ENCODE results near the gene MMEL1. TPM values are rescaled to one million over a fixed set of nuclear protein-coding genes. Genes with fewer than 3 reads are reported as not detected.

Gene MMEL1
- total RNA-seq, 1 experiment from 2014 or later, result 0.46 TPM

DNA sequence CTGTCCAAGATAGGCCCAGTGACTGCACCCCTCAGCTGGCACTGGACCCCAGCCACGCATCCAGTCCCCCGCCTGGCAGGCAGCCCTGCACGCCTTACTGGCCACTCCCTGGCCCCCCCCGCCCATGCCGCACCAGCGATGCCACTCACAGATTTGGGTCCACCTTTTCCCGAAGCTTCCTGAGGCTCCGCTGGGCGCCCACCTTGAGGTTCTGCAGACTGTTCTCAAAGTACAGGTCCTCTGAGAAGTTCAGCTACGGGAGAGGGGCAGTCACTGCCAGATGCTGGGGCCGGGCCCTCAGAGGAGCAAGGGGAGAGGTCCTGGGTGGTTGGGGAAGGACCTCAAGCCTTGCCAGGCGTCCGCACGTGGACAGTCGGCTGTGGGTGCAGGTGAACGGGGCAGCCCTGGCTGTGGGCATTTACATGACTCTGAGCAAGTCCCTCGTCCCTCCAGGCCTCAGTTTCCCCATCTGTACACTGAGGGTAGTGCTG, 38.1 kb downstream of the MMEL1 start:
- no peaks in the 10 kb centered on the region for H3K4me1 ChIP-seq (ENCODE audit: control insufficient read depth, insufficient read depth, low read length)
- intact Hi-C loops (cut with micrococcal nuclease; ENCODE audit: unreplicated experiment), result no loop called here
- H3K27me3 ChIP-seq (ENCODE audit: control insufficient read depth, insufficient read depth, low read length), result no peaks in the 10 kb centered on the region
- in situ Hi-C loops (cut with HindIII; ENCODE audit: low pct_unique_long_range_greater_than_20kb, low sequenced_read_pairs), result no loop called here
- H3K9me3 ChIP-seq (ENCODE audit: control insufficient read depth, insufficient read depth, low read depth, low read length), result no peaks in the 10 kb centered on the region
- BruUV-seq (replicated peaks), result no TSS peak
- H3K4me3 ChIP-seq (ENCODE audit: low read depth in 2 of 2, low read length in 2 of 2), result no peak overlapping the region
- no peak overlapping the region for H3K27ac ChIP-seq (ENCODE audit: low read length)
- DNase-seq (ENCODE audit: low read depth, low spot score) (no peak), ATAC-seq (no peak)
- CTCF ChIA-PET, result no interaction called here
- POLR2A ChIA-PET, result no interaction called here
- no peaks in the 10 kb centered on the region for H3K36me3 ChIP-seq (ENCODE audit: control insufficient read depth, insufficient read depth, low read length)
- TF ChIP-seq SIN3A (IDR thresholded peaks at IDR 0.05; ENCODE audit: borderline replicate concordance, insufficient read depth, low read depth, low read length) (no peak), TCF7L2 (IDR thresholded peaks at IDR 0.05; ENCODE audit: low read depth, low read length) (no peak), POLR2AphosphoS5 (IDR thresholded peaks at IDR 0.05; ENCODE audit: low read depth, low read length) (no peak)
- TF ChIP-seq, protein P1, sequence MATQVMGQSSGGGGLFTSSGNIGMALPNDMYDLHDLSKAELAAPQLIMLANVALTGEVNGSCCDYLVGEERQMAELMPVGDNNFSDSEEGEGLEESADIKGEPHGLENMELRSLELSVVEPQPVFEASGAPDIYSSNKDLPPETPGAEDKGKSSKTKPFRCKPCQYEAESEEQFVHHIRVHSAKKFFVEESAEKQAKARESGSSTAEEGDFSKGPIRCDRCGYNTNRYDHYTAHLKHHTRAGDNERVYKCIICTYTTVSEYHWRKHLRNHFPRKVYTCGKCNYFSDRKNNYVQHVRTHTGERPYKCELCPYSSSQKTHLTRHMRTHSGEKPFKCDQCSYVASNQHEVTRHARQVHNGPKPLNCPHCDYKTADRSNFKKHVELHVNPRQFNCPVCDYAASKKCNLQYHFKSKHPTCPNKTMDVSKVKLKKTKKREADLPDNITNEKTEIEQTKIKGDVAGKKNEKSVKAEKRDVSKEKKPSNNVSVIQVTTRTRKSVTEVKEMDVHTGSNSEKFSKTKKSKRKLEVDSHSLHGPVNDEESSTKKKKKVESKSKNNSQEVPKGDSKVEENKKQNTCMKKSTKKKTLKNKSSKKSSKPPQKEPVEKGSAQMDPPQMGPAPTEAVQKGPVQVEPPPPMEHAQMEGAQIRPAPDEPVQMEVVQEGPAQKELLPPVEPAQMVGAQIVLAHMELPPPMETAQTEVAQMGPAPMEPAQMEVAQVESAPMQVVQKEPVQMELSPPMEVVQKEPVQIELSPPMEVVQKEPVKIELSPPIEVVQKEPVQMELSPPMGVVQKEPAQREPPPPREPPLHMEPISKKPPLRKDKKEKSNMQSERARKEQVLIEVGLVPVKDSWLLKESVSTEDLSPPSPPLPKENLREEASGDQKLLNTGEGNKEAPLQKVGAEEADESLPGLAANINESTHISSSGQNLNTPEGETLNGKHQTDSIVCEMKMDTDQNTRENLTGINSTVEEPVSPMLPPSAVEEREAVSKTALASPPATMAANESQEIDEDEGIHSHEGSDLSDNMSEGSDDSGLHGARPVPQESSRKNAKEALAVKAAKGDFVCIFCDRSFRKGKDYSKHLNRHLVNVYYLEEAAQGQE (IDR thresholded peaks at IDR 0.05; ENCODE audit: insufficient read depth in 1 of 2, low read depth in 2 of 2, low read length in 1 of 2), result no peak
- TF ChIP-seq, protein P2, sequence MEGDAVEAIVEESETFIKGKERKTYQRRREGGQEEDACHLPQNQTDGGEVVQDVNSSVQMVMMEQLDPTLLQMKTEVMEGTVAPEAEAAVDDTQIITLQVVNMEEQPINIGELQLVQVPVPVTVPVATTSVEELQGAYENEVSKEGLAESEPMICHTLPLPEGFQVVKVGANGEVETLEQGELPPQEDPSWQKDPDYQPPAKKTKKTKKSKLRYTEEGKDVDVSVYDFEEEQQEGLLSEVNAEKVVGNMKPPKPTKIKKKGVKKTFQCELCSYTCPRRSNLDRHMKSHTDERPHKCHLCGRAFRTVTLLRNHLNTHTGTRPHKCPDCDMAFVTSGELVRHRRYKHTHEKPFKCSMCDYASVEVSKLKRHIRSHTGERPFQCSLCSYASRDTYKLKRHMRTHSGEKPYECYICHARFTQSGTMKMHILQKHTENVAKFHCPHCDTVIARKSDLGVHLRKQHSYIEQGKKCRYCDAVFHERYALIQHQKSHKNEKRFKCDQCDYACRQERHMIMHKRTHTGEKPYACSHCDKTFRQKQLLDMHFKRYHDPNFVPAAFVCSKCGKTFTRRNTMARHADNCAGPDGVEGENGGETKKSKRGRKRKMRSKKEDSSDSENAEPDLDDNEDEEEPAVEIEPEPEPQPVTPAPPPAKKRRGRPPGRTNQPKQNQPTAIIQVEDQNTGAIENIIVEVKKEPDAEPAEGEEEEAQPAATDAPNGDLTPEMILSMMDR (IDR thresholded peaks at IDR 0.05), result no peak

DNA sequence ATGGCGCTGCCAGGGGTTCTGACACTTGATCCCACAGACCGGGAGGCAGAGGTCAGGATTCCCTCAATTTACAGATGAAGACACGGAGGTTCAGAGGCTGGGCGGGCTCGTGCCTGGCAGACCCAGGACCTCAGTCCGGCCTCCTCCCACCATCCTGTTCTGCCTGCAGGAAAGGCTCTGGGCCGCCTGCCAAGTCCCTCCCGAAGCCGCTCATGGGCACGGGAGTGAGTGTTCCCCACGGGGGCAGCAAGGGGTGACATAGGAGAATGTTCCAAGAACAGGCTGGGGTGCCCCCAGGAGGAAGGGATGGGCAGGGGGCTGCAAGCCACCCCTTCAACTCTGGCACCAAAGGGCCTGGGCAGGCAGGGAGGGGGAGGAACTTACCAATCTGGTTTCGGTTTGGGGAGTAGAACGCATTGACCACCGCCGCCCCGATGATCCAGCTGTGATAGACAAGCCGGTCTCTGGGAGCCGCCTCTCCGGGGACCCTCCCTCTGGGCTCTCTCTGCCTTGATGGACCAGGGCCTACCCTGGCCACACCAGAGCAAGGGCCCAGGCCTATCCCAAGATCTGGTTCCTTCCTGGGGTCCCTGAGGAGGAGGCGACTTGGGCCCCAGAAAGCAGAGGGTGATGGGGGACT, 38.7 kb downstream of the MMEL1 start:
- Histone ChIP-seq H3K4me3 (ENCODE audit: low read depth in 2 of 2, low read length in 2 of 2) (no peak overlapping the region), H3K27ac (ENCODE audit: low read length) (no peak overlapping the region), H3K9me3 (ENCODE audit: control insufficient read depth, insufficient read depth, low read depth, low read length) (no peaks in the 10 kb centered on the region), H3K27me3 (ENCODE audit: control insufficient read depth, insufficient read depth, low read length) (no peaks in the 10 kb centered on the region), H3K4me1 (ENCODE audit: control insufficient read depth, insufficient read depth, low read length) (no peaks in the 10 kb centered on the region), H3K36me3 (ENCODE audit: control insufficient read depth, insufficient read depth, low read length) (no peaks in the 10 kb centered on the region)
- BruUV-seq (replicated peaks), result no TSS peak
- POLR2A ChIA-PET, result no interaction called here
- no peak for TF ChIP-seq POLR2AphosphoS5 (IDR thresholded peaks at IDR 0.05; ENCODE audit: low read depth, low read length)
- TF ChIP-seq SIN3A (IDR thresholded peaks at IDR 0.05; ENCODE audit: borderline replicate concordance, insufficient read depth, low read depth, low read length), result no peak
- TF ChIP-seq, protein P2 (IDR thresholded peaks at IDR 0.05), result no peak
- TF ChIP-seq TCF7L2 (IDR thresholded peaks at IDR 0.05; ENCODE audit: low read depth, low read length), result no peak
- TF ChIP-seq, protein P1 (IDR thresholded peaks at IDR 0.05; ENCODE audit: insufficient read depth in 1 of 2, low read depth in 2 of 2, low read length in 1 of 2), result no peak
- intact Hi-C loops (cut with micrococcal nuclease; ENCODE audit: unreplicated experiment), result no loop called here
- in situ Hi-C loops (cut with HindIII; ENCODE audit: low pct_unique_long_range_greater_than_20kb, low sequenced_read_pairs), result no loop called here
- CTCF ChIA-PET, result no interaction called here
- DNase-seq (ENCODE audit: low read depth, low spot score), result no peak
- no peak for ATAC-seq

All from Panc1 (cell line).